A549 (cell line): Measurements from ENCODE around the gene ZC3H18. TPM values are rescaled to one million over a fixed set of nuclear protein-coding genes. Genes with fewer than 3 reads are reported as not detected.
A peak's percentile ranks its signal among the peaks of the same experiment; 100 is the strongest.

Experiments used
- ATAC-seq, 2 experiments: fragments of 200-7000 bp in 1 of 2; fragments of >200 bp in 1 of 2; cut with Nextera tagmentation in 1 of 2; cut with Tn5 transposase in 1 of 2; 3 replicates each; pipeline versions ENCODE4 v1.8.0 to v1.9.1; 2018 to 2020; ENCODE audit warnings: mild to moderate bottlenecking in 1 of 2, moderate library complexity in 1 of 2
- CTCF ChIA-PET: fragments of 300-600 bp; sonication (Branson Sonifier 250); formaldehyde crosslinking; extraction: SDS; loops from one replicate; lab custom pipeline; 2021; ENCODE audit warnings: antibody characterized with exemption, inconsistent platforms; lab: Yijun Ruan, JAX
- POLR2A ChIA-PET: fragments of 350-600 bp; formaldehyde crosslinking; extraction: SDS; loops from one replicate; lab custom pipeline; 2021; ENCODE audit warnings: antibody characterized with exemption, inconsistent platforms; lab: Yijun Ruan, JAX
- DNase-seq, 2 experiments: peaks; one replicate each; pipeline versions ENCODE4 v3.0.0 to v3.0.0-alpha.2; 2011 to 2016; ENCODE audit warnings: low read depth in 1 of 2, low spot score in 1 of 2
- FAIRE-seq: peaks from 2 replicates; lab custom pipeline; 2011; peaks lifted over from hg19 to GRCh38; lab: Jason Lieb, UNC
- H3K27ac ChIP-seq, 2 experiments: fragments of >200 bp; sonication (Bioruptor Twin); formaldehyde crosslinking; 3 replicates each; pipeline ENCODE4 v1.5.1; 2016 to 2017
- H3K4me1 ChIP-seq: fragments of >200 bp; sonication (Bioruptor Twin); formaldehyde crosslinking; 3 replicates; pipeline ENCODE4 v1.6.1; 2016
- H3K4me2 ChIP-seq: fragments of >200 bp; sonication (Bioruptor Twin); formaldehyde crosslinking; 3 replicates; pipeline ENCODE4 v1.6.1; 2016
- H3K4me3 ChIP-seq: fragments of >200 bp; sonication (Bioruptor Twin); formaldehyde crosslinking; 3 replicates; pipeline ENCODE4 v1.5.1; 2016
- H3K9me3 ChIP-seq: fragments of >200 bp; sonication (Bioruptor Twin); formaldehyde crosslinking; 3 replicates; pipeline ENCODE4 v1.6.1; 2016
- BCL3 ChIP-seq: fragments of >200 bp; sonication (Bioruptor Twin); formaldehyde crosslinking; IDR thresholded peaks from 3 replicates; pipeline ENCODE4 v1.6.1; 2016
- CBX8 ChIP-seq: fragments of 200-600 bp; sonication (generic); IDR thresholded peaks from 2 replicates; pipeline ENCODE4 v1.6.1; 2016
- CTCF ChIP-seq: fragments of >200 bp; sonication (Bioruptor Twin); formaldehyde crosslinking; IDR thresholded peaks from 3 replicates; pipeline ENCODE4 v1.5.1; 2016
- EHF ChIP-seq: fragments of 250-450 bp; sonication (Bioruptor Pico); IDR thresholded peaks from 2 replicates; pipeline ENCODE4 v1.5.0; 2020; ENCODE audit warnings: mild to moderate bottlenecking
- EHMT2 ChIP-seq: fragments of 200-600 bp; sonication (generic); IDR thresholded peaks from 2 replicates; pipeline ENCODE4 v1.6.1; 2016; ENCODE audit warnings: antibody characterized with exemption, low read depth, mild to moderate bottlenecking, moderate library complexity
- ELK1 ChIP-seq: fragments of 150-350 bp; IDR thresholded peaks from 2 replicates; pipeline ENCODE4 v1.6.1; 2014; ENCODE audit warnings: low read depth, mild to moderate bottlenecking, low read length
- EP300 ChIP-seq, 2 experiments: fragments of >200 bp; sonication (Bioruptor Twin); formaldehyde crosslinking; IDR thresholded peaks; 2 replicates in 1 of 2; 3 replicates in 1 of 2; pipeline ENCODE4 v1.6.1; 2016 to 2017
- FOSL2 ChIP-seq, 2 experiments: fragments of 450-650 bp in 1 of 2; fragments of >200 bp in 1 of 2; sonication (Bioruptor Twin) in 1 of 2; formaldehyde crosslinking; IDR thresholded peaks; 2 replicates each; pipeline versions ENCODE4 v1.5.0 to v1.6.1; 2016 to 2020; ENCODE audit warnings: mild to moderate bottlenecking in 1 of 2, moderate library complexity in 1 of 2
- FOXS1 ChIP-seq: fragments of 250-450 bp; sonication (Bioruptor Pico); IDR thresholded peaks from 2 replicates; pipeline ENCODE4 v1.5.0; 2020; ENCODE audit warnings: mild to moderate bottlenecking, moderate library complexity
- HDAC2 ChIP-seq: fragments of 200-600 bp; sonication (generic); IDR thresholded peaks from 2 replicates; pipeline ENCODE4 v1.6.1; 2016
- HOXB13 ChIP-seq: fragments of 250-450 bp; sonication (Bioruptor Pico); IDR thresholded peaks from 2 replicates; pipeline ENCODE4 v1.5.0; 2020; ENCODE audit warnings: low read depth, mild to moderate bottlenecking, moderate library complexity
- MAFK ChIP-seq: fragments of 450-650 bp; IDR thresholded peaks from 2 replicates; pipeline ENCODE4 v1.6.1; 2014; ENCODE audit not compliant: partially characterized antibody
- MYC ChIP-seq: IDR thresholded peaks from 2 replicates; pipeline ENCODE4 v1.6.1; 2012; ENCODE audit warnings: mild to moderate bottlenecking, inconsistent platforms, low read length, improper control_type of control experiment, borderline replicate concordance
- NPAS2 ChIP-seq: fragments of 250-450 bp; sonication (Bioruptor Pico); IDR thresholded peaks from 2 replicates; pipeline ENCODE4 v1.8.0; 2022; ENCODE audit warnings: mild to moderate bottlenecking, moderate library complexity, borderline replicate concordance
- POLR2A ChIP-seq: IDR thresholded peaks from 2 replicates; pipeline ENCODE4 v1.6.1; 2012; ENCODE audit warnings: mild to moderate bottlenecking, low read length
- RAD21 ChIP-seq, 2 experiments: fragments of >200 bp in 1 of 2; sonication (Bioruptor Twin) in 1 of 2; formaldehyde crosslinking in 1 of 2; IDR thresholded peaks in 1 of 2; conservative IDR thresholded peaks in 1 of 2; 2 replicates in 1 of 2; 3 replicates in 1 of 2; pipeline ENCODE4 v1.6.1; 2012 to 2018; ENCODE audit warnings: inconsistent platforms in 1 of 2
- RFX5 ChIP-seq: fragments of 450-650 bp; IDR thresholded peaks from 2 replicates; pipeline ENCODE4 v1.7.1; 2014; ENCODE audit warnings: antibody characterized with exemption, mild to moderate bottlenecking, moderate library complexity
- SMC3 ChIP-seq: fragments of >200 bp; sonication (Bioruptor Twin); formaldehyde crosslinking; IDR thresholded peaks from 3 replicates; pipeline ENCODE4 v1.6.1; 2018; ENCODE audit warnings: inconsistent platforms
- USF2 ChIP-seq: fragments of 450-650 bp; IDR thresholded peaks from 2 replicates; pipeline ENCODE4 v1.6.1; 2014; ENCODE audit warnings: antibody characterized with exemption
- ZSCAN20 ChIP-seq: fragments of 250-450 bp; sonication (Bioruptor Pico); IDR thresholded peaks from 2 replicates; pipeline ENCODE4 v1.8.0; 2022; ENCODE audit warnings: mild to moderate bottlenecking, moderate library complexity
- WGBS: methylation state at CpG from one replicate; pipeline ENCODE4 v1.1.6; 2017; ENCODE audit errors: missing lambda C conversion rate; 5-methylcytosine and 5-hydroxymethylcytosine counted together
- polyA plus RNA-seq, 4 experiments: library from polyadenylated mRNA; depleted of rRNA in 3 of 4; stranded (reverse); fragments of >200 nt; fragmentation: RNase III in 1 of 4; extraction: RNeasy Plus Mini Kit Qiagen cat#74134 plus additional on column Dnase treatment in 1 of 4; gene quantifications; 2 replicates in 3 of 4; 3 replicates in 1 of 4; pipeline ENCODE4 v1.2.3, GENCODE V29; 2011 to 2017

The ZC3H18 gene
- polyA plus RNA-seq, 2 of the 4 experiments (the other 2 are of a cell fraction), result 21.1 to 48.2 TPM

GRCh38 chr16:88627531-88628411 is 57.6 kb downstream of the ZC3H18 start:
- ATAC-seq (no peak), DNase-seq (no peak), FAIRE-seq (no peak)
- no peak overlapping the region for H3K4me2 ChIP-seq
- no peak overlapping the region for H3K4me3 ChIP-seq
- TF ChIP-seq ZSCAN20 (CRISPR knock-in tag), result no peak
- TF ChIP-seq EHMT2, result no peak
- TF ChIP-seq BCL3, result no peak
- TF ChIP-seq NPAS2, result no peak
- no peak for TF ChIP-seq FOXS1 (CRISPR knock-in tag)
- TF ChIP-seq MYC, result no peak
- no peak for TF ChIP-seq CTCF
- no peak for TF ChIP-seq ELK1
- no peak for TF ChIP-seq EHF
- H3K9me3 ChIP-seq, result no peaks in the 10 kb centered on the region
- H3K27ac ChIP-seq, result no peak overlapping the region
- H3K4me1 ChIP-seq, result no peaks in the 10 kb centered on the region
- POLR2A ChIA-PET, result no interaction called here
- WGBS, result 94% methylated on average over 25 of the region's 27 CpGs
- CTCF ChIA-PET, result interaction anchor here (0.9 kb wide), 1 partner anchor 65 kb away, joined by 3 read pairs; no protein-coding TSS in a partner anchor

GRCh38 chr16:88628512-88628974 is 58.3 kb downstream of the ZC3H18 start:
- Histone ChIP-seq H3K4me1 (no peaks in the 10 kb centered on the region), H3K4me3 (no peak overlapping the region), H3K4me2 (no peak overlapping the region), H3K9me3 (no peaks in the 10 kb centered on the region), H3K27ac (no peak overlapping the region)
- TF ChIP-seq RAD21 (conservative IDR thresholded peaks at IDR 0.05 in 1 of 2, IDR thresholded peaks at IDR 0.05 in 1 of 2), result no peak
- TF ChIP-seq USF2, result no peak
- no peak for TF ChIP-seq RFX5
- POLR2A ChIA-PET, result no interaction called here
- FAIRE-seq (no peak), ATAC-seq (peak; percentile 77 to 84), DNase-seq (peak in 1 of 2 experiments; percentile 54)
- CTCF ChIA-PET, result interaction anchor here (1.7 kb wide), 1 partner anchor 9 kb away, joined by 6 read pairs; no protein-coding TSS in a partner anchor
- WGBS, result 73% methylated on average over 12 of the region's 12 CpGs

- H3K9me3 ChIP-seq, result no peaks in the 10 kb centered on the region
- DNase-seq, result no peak
- no peak overlapping the region for H3K27ac ChIP-seq
- ChIA-PET POLR2A (no interaction called here), CTCF (interaction anchor here (1.0 to 1.7 kb wide), 2 partner anchors 10 to 107 kb away, joined by 3 to 6 read pairs; no protein-coding TSS in a partner anchor)
- H3K4me3 ChIP-seq, result no peak overlapping the region
- no peak for FAIRE-seq
- no peak overlapping the region for H3K4me2 ChIP-seq
- no peaks in the 10 kb centered on the region for H3K4me1 ChIP-seq
- WGBS, result 77% methylated on average over 9 of the region's 9 CpGs
- ATAC-seq, result no peak
- TF ChIP-seq HOXB13, result no peak
- TF ChIP-seq FOSL2 (IDR thresholded peaks at IDR 0.05), result no peak
- no peak for TF ChIP-seq FOSL2 (CRISPR knock-in tag; IDR thresholded peaks at IDR 0.05)
- TF ChIP-seq EP300 (IDR thresholded peaks at IDR 0.05), result no peak
- TF ChIP-seq CTCF, result no peak
- TF ChIP-seq HDAC2, result no peak
- no peak for TF ChIP-seq SMC3
- no peak for TF ChIP-seq MAFK
- no peak for TF ChIP-seq POLR2A
- TF ChIP-seq USF2, result no peak
- no peak for TF ChIP-seq CBX8
Observed at GRCh38 chr16:88629835-88630234, 59.6 kb downstream of the ZC3H18 start.
